A673 (cell line): Measurements from ENCODE around the gene CCNDBP1.

Experiments
- CTCF ChIP-seq: fragments of 300-800, 200-600 bp; sonication (generic); conservative IDR thresholded peaks from 2 replicates; pipeline ENCODE4 v1.5.1; 2017; ENCODE audit warnings: low read depth, mild to moderate bottlenecking, antibody characterized with exemption, low read length, moderate library complexity, mixed read lengths
- EZH2 ChIP-seq: fragments of 200-600 bp; sonication (generic); IDR thresholded peaks from 2 replicates; pipeline ENCODE4 v1.6.1; 2017; ENCODE audit warnings: borderline replicate concordance, low read depth, mild to moderate bottlenecking, mixed read lengths, antibody characterized with exemption, low read length; ENCODE audit not compliant: poor library complexity, severe bottlenecking

- TF ChIP-seq CTCF, result no peak
- TF ChIP-seq EZH2, result no peak
Measured at GRCh38 chr15:43190178-43190577, 5.0 kb downstream of the CCNDBP1 start.
